ENCODE measurements around the gene ATP1A1.
A peak's percentile ranks its signal among the peaks of the same experiment; 100 is the strongest.

The ATP1A1 gene

DNA sequence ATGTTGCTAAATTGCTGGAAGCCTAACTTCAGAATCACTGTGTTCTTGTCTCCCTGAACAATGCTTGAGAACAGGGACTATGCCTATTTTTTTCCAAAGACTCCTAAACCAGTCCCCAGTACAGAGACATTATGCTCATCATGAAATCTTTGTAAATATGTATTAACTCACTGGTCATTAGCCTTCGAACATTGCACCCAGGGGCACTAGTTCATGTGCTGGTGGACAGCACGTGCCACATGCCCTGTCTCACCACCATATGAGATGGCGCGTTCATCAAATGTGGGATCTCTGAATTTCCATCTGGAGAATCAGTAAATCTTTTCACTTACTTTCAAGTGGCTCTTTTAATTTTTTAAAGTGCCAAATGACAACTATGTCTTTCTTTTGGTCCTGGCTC, 11.0 kb upstream of the ATP1A1 start:
- in situ Hi-C loops (cut with HindIII; ENCODE audit: low pct_ligation_motif_present, low pct_unique_long_range_greater_than_20kb, low sequenced_read_pairs): no loop called here
- no peak for DNase-seq

DNA sequence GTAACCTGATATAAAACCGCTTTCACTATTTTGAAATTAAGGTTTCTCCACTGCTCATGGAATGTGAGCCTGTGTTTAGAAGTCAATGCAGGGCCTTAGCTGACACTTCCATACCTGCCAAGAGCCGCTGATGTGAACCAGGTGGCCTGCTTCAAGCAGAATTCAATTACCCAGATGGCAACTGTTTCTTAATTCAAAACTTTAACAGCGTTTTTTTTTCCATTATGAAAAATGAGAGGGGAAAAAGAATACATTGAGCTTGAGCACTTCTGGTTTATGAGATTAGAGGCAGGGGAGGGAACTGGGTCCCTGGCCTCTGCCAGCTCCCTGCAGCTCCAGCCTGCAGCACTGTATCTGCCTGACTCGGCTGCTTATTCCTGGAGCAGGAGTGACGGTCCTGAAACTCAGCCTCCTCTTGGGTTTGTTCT, 7.7 kb upstream of the ATP1A1 start:
- in situ Hi-C loops (cut with HindIII; ENCODE audit: low pct_ligation_motif_present, low pct_unique_long_range_greater_than_20kb, low sequenced_read_pairs): no loop called here
- DNase-seq: no peak

DNA sequence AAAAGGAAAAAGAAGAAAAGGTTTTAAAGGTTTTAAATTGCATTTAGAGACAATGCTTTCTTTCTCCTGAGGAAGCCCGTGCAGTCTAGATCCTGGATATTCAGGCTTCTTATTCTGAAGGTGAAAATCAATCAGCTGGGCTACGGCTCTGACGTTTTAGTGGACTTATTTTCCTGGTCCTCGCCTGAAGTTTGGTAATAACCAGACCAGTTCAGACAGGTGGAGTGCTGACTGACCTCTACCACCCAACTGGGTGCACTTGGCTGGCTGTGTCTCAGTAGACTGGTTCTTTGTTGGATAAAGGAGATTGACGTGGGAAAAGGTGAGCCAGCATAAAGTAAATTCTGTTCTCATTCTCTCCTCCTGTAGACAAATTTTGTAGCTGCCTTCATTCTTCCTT, 7.2 kb upstream of the ATP1A1 start:
- no peak for DNase-seq
- in situ Hi-C loops (cut with HindIII; ENCODE audit: low pct_ligation_motif_present, low pct_unique_long_range_greater_than_20kb, low sequenced_read_pairs): no loop called here

- in situ Hi-C loops (cut with HindIII; ENCODE audit: low pct_ligation_motif_present, low pct_unique_long_range_greater_than_20kb, low sequenced_read_pairs): no loop called here
- DNase-seq: no peak
Measured at GRCh38 chr1:116367256-116367945, 5.6 kb upstream of the ATP1A1 start.

- no peak for DNase-seq
- in situ Hi-C loops (cut with HindIII; ENCODE audit: low pct_ligation_motif_present, low pct_unique_long_range_greater_than_20kb, low sequenced_read_pairs): no loop called here
Measured at GRCh38 chr1:116368241-116368640, 4.8 kb upstream of the ATP1A1 start.

DNA sequence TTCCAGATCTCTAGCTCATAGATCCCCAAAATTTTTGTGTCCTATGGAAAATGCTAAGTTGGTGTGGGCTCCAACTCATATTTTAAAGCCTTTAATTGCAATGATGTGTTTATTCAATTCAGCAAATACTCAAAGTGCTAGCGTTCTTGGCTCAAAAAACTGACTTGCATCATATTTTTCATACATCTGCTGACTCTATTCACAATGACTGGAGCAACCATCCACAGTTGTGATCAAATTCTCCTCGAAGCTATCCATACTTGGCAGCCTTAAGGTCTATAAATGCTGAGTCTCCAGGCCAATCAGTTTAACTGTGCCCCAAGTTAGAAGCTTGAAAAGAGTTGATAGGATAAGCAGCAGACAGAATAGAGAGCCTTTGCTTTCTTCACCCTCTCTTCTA, 2.9 kb upstream of the ATP1A1 start:
- in situ Hi-C loops (cut with HindIII; ENCODE audit: low pct_ligation_motif_present, low pct_unique_long_range_greater_than_20kb, low sequenced_read_pairs): no loop called here
- no peak for DNase-seq

- in situ Hi-C loops (cut with HindIII; ENCODE audit: low pct_ligation_motif_present, low pct_unique_long_range_greater_than_20kb, low sequenced_read_pairs): no loop called here
- DNase-seq: no peak
Measured at GRCh38 chr1:116371752-116372151, 1.3 kb upstream of the ATP1A1 start.

DNA sequence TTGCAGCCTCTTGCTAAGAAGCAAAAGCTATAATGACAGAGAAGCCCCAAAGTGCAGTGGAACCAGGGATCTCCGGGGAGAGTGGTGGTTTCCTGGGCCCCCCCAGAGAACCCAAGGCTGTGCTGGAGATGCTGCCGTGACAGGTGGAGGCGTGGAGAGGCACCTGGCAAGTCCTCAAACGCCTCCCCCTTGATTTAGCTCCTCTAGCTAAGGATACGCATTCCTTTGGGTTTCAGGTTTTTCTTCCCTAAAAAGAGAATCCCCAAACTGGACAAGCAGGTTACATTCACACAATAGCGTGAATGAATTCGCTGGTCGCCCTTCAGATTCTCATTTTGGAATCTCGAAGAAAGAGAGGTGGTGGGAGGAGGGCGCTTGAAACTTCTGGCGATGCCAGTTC, 853 bp upstream of the ATP1A1 start:
- in situ Hi-C loops (cut with HindIII; ENCODE audit: low pct_ligation_motif_present, low pct_unique_long_range_greater_than_20kb, low sequenced_read_pairs): no loop called here
- DNase-seq: no peak

DNA sequence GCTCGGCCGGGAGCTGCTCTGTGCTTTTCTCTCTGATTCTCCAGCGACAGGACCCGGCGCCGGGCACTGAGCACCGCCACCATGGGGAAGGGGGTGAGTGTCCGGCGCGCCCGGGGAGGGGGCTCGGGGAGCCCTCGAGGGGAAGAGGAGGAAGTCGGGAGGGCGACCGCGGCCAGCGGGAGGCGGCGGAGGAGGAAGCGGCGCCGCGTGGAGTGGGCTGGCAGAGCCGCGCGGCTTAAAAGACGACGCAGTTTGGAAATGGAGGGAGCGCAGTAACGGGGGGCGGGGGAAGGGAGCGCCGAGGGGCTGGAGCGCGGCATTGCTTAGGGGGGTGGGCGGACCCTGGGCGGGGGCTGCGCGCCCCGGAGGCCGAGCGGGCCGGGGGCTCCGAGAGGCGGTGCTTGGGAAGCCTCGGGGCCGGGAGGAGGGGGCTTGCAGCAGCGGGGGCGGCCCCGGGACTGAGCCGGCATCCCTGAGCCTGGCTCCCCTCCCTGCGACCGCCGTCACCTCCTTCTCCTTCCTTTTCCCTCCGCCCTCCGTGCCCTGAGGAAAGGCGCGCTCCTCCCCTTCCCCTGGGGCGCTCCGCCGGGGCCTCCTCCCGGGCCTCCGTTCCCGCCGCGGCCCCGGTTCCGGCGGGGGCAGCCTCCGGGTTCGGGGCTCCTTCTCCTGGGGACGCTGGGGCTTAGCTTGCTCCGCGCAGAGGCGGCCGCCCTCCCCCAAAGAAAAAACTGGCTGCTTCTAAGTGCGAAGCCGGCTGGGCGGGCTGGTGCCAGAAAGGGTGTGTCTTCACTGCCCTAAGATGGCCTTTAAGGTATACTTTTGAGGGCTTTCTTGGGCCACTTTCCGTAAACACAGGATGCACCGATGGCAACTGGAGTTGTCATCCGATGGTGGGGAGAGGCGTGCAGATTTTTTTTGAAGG, 648 bp downstream of the ATP1A1 start:
- in situ Hi-C loops (cut with HindIII; ENCODE audit: low pct_ligation_motif_present, low pct_unique_long_range_greater_than_20kb, low sequenced_read_pairs): no loop called here
- DNase-seq: peak; percentile 44

DNA sequence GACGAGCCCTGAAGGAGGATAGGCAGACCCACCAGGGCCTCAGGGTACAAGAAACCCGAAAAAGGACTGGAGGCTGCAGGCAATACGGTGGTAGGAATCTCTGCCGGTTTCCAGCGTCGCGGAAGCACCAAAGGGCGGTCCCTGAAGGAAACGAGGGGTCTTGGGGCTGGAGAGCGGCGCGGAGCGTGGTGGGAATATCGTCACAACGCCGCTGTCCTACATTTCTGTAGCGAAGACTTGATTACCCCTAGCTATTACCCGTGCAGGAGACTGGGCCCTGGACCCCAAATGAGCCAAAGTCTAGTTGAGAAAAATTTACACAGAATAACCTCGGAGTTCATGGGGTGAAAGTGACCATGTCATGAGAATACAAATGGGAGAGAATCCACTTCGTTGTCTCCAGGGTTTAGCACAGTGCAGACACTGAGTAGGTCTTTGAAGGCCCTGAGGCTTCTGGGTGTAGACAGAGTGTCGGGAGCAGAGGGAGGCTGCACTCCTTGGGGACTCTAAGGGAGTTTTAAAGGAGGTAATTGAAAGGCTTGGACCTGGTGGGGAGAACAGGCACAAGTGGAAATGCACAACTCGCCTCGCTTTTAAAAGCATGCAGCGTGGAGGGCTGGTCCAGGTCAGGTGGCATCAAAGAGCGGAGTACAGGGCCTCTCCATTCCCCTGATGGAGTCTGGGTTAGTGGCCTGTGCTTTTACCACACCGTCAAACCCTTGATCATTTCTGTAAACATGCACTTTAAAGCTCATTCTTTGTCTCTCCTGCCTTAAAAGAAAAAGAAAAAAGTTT, 1.5 kb downstream of the ATP1A1 start:
- no peak for DNase-seq
- in situ Hi-C loops (cut with HindIII; ENCODE audit: low pct_ligation_motif_present, low pct_unique_long_range_greater_than_20kb, low sequenced_read_pairs): no loop called here

- in situ Hi-C loops (cut with HindIII; ENCODE audit: low pct_ligation_motif_present, low pct_unique_long_range_greater_than_20kb, low sequenced_read_pairs): no loop called here
- DNase-seq: no peak
Measured at GRCh38 chr1:116375148-116375886, 2.3 kb downstream of the ATP1A1 start.

- in situ Hi-C loops (cut with HindIII; ENCODE audit: low pct_ligation_motif_present, low pct_unique_long_range_greater_than_20kb, low sequenced_read_pairs): no loop called here
- peak; percentile 55 for DNase-seq
Measured at GRCh38 chr1:116375887-116376728, 3.1 kb downstream of the ATP1A1 start.

GRCh38 chr1:116376729-116377086, 3.7 kb downstream of the ATP1A1 start:
- in situ Hi-C loops (cut with HindIII; ENCODE audit: low pct_ligation_motif_present, low pct_unique_long_range_greater_than_20kb, low sequenced_read_pairs): no loop called here
- no peak for DNase-seq

GRCh38 chr1:116377541-116378529, 4.8 kb downstream of the ATP1A1 start:
- in situ Hi-C loops (cut with HindIII; ENCODE audit: low pct_ligation_motif_present, low pct_unique_long_range_greater_than_20kb, low sequenced_read_pairs): no loop called here
- DNase-seq: peak; percentile 56

GRCh38 chr1:116379057-116379630, 6.1 kb downstream of the ATP1A1 start:
- in situ Hi-C loops (cut with HindIII; ENCODE audit: low pct_ligation_motif_present, low pct_unique_long_range_greater_than_20kb, low sequenced_read_pairs): no loop called here
- DNase-seq: no peak

GRCh38 chr1:116379674-116380498, 6.8 kb downstream of the ATP1A1 start:
- no peak for DNase-seq
- in situ Hi-C loops (cut with HindIII; ENCODE audit: low pct_ligation_motif_present, low pct_unique_long_range_greater_than_20kb, low sequenced_read_pairs): no loop called here
